Naive thymus-derived CD8-positive, alpha-beta T cell (primary cell): ENCODE results near the gene NEK8. TPM values are rescaled to one million over a fixed set of nuclear protein-coding genes. Genes with fewer than 3 reads are reported as not detected.
"Not testable (repeated sequence)": the region's sequence is repeated elsewhere in the genome, so short reads cannot be mapped to it uniquely, and the experiment has no call there.

Experiments
- ATAC-seq, 2 donors: fragments of 150-1000 bp; cut with Tn5 transposase in 1 of 2; sonication (Bioruptor Pico), chemical (Tn5 transposase) in 1 of 2; 1 replicate in 1 of 2; 2 replicates in 1 of 2; pipeline ENCODE4 v1.10.0; 2021; ENCODE audit warnings: mild to moderate bottlenecking in 2 of 2, moderate library complexity in 2 of 2
- POLR2A ChIA-PET: fragments of 350-600 bp; sonication (Branson Sonifier 250); formaldehyde crosslinking; loops from one replicate; lab custom pipeline; 2021; ENCODE audit warnings: antibody characterized with exemption; lab: Charles Lee
- DNase-seq, 10 donors: peaks; one replicate each; pipeline versions ENCODE4 v3.0.0 to v3.0.0-alpha.2; 2020 to 2022
- H3K27ac Mint-ChIP-seq, 10 donors: one replicate each; pipeline ENCODE4 v1.8.0; 2020 to 2022; ENCODE audit warnings: mild to moderate bottlenecking in 10 of 10, mixed read lengths in 10 of 10, moderate library complexity in 4 of 10, inconsistent platforms in 1 of 10
- H3K27me3 Mint-ChIP-seq, 5 donors: one replicate each; pipeline ENCODE4 v1.8.0; 2021 to 2022; ENCODE audit warnings: mixed read lengths in 5 of 5
- H3K36me3 Mint-ChIP-seq, 3 donors: one replicate each; pipeline ENCODE4 v1.8.0; 2020 to 2022; ENCODE audit warnings: mixed read lengths in 3 of 3, mild to moderate bottlenecking in 2 of 3, inconsistent platforms in 1 of 3
- H3K4me1 Mint-ChIP-seq, 4 donors: one replicate each; pipeline ENCODE4 v1.8.0; 2021 to 2022; ENCODE audit warnings: mixed read lengths in 4 of 4
- H3K4me3 Mint-ChIP-seq, 10 donors: one replicate each; pipeline ENCODE4 v1.8.0; 2020 to 2022; ENCODE audit warnings: mild to moderate bottlenecking in 10 of 10, mixed read lengths in 10 of 10, moderate library complexity in 6 of 10, inconsistent platforms in 1 of 10
- H3K9me3 Mint-ChIP-seq, 9 donors: one replicate each; pipeline ENCODE4 v1.8.0; 2020 to 2022; ENCODE audit warnings: mixed read lengths in 9 of 9, mild to moderate bottlenecking in 3 of 9, inconsistent platforms in 1 of 9, moderate library complexity in 1 of 9
- polyA plus RNA-seq, 3 donors: library from polyadenylated mRNA; unstranded; fragments of 300-500 nt; fragmentation: Illumina TruSeq; gene quantifications; one replicate each; pipeline ENCODE4 v1.2.3, GENCODE V29; 2021
- total RNA-seq, 8 experiments: library from RNA in 2 of 8; stranded (reverse) in 2 of 8; gene quantifications; one replicate each; pipeline ENCODE4 v1.2.3 and lab custom pipeline; 2021 to 2026

NEK8 gene
- total and polyA plus RNA-seq, 5 experiments from 2014 or later, result 3.2 to 15.1 (median 4.0) TPM

DNA sequence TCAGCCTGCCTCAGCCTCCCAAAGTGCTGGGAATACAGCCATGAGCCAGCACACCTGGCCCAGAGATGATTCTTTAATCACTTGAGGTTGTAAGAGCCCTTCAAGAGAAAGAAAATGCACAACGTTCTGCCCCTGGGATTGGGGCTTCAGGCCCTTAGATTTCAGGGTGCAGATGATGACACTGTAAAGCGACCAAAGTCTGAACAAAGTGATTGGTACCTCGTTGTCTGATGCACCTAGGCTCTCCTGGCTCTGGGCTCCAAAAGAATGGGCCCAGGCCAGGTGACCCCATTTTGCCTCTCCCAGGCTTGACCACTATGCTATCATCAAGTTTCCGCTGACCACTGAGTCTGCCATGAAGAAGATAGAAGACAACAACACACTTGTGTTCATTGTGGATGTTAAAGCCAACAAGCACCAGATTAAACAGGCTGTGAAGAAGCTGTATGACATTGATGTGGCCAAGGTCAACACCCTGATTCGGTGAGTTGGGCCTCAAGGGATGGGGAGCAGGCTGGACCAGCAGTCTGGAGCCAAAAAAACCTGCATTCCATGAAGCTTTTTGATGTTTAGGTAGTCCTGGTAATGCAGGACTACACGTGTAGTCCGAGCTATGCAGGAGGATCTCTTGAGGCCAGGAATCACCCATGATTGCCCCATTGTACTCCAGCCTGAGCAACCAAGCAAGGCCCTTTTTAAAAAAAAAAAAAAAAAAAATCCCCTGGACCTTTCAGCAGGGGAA is 6.0 kb upstream of the NEK8 start:
- H3K4me3 Mint-ChIP-seq, result peak overlapping the region; percentile 20 to 99 (median 52)
- DNase-seq, result no peak
- peak overlapping the region in 4 of 10 donors; percentile 32 to 65 (median 42) for H3K27ac Mint-ChIP-seq
- peaks cover 25 to 83% (median 70%) of the 10 kb centered on the region in 4 donors for H3K4me1 Mint-ChIP-seq
- peaks cover 0 to 9% (median 6%) of the 10 kb centered on the region in 5 donors for H3K27me3 Mint-ChIP-seq
- H3K36me3 Mint-ChIP-seq, result peaks cover 9 to 57% (median 25%) of the 10 kb centered on the region in 3 donors
- H3K9me3 Mint-ChIP-seq, result no peaks in the 10 kb centered on the region
- POLR2A ChIA-PET, result interaction anchor here (1.1 to 7.5 kb wide), 4 partner anchors 12 to 229 kb away, joined by 4 to 365 read pairs (median 96); partner anchors contain the start of genes PHF12, PROCA1 and TRAF4
- no peak for ATAC-seq

DNA sequence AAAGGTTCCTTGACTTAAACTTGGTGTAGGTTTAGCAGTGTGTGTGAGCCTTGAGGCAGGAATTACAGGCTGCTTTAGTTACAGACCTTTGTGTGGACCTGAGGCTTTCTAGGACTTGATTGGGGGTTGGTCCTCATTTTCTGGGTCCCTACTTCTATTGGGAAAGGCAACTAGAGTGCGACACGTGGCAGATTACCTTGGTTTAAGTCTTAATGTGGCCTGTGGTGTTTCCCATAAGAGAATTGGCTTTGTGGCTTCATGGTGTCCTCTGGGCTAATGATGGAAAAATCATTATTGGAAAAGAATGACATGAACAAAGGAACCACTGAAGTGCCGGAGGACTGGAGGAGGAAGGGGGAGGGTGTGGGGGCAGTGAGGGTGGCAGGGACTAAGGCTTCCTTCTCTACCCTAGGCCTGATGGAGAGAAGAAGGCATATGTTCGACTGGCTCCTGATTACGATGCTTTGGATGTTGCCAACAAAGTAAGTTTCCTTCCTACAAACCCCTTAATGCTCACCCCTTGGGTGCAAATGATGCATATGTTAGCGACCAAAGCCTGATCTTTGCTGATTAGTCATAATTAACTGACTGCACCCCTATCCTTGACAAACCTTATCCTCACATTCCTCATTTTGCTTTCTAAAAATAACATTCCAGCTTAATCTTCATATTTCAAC is 5.3 kb upstream of the NEK8 start:
- DNase-seq (no peak), ATAC-seq (no peak)
- Mint-ChIP-seq H3K27me3 (peaks cover 0 to 4% (median 1%) of the 10 kb centered on the region in 5 donors), H3K4me1 (peaks cover 25 to 85% (median 72%) of the 10 kb centered on the region in 4 donors), H3K27ac (peak overlapping the region in 5 of 10 donors; percentile 6 to 67 (median 49)), H3K36me3 (peaks cover 9 to 57% (median 25%) of the 10 kb centered on the region in 3 donors), H3K4me3 (peak overlapping the region in 6 of 10 donors; percentile 6 to 76 (median 35)), H3K9me3 (no peaks in the 10 kb centered on the region)
- POLR2A ChIA-PET, result interaction anchor here (4.5 to 7.5 kb wide), 2 partner anchors 23 to 228 kb away, joined by 112 to 365 read pairs; partner anchors contain the start of genes PHF12 and TRAF4

DNA sequence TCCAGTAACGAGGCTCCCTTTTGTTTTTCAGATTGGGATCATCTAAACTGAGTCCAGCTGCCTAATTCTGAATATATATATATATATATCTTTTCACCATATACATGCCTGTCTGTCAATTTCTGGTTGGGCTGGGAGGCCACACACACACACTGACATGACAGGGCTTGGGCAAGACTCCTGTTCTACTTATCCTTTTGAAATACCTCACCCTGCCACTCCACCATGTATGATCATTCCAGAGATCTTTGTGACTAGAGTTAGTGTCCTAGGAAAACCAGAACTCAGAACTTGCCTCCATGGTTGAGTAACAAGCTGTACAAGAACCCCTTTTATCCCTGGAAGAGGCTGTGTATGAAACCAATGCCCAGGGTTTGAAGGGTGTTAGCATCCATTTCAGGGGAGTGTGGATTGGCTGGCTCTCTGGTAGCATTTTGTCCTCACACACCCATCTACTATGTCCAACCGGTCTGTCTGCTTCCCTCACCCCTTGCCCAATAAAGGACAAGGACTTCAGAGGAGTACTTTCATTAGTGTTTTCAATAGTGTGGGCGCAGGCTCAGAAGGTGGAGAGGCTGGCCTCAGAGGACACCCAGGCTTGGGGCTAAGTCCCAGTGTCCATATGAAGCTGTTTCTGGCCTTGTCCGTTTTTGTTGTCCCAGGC is 4.6 kb upstream of the NEK8 start:
- not testable (repeated sequence) for DNase-seq, H3K27me3 Mint-ChIP-seq, H3K9me3 Mint-ChIP-seq, ATAC-seq
- H3K27ac Mint-ChIP-seq, result peak overlapping the region in 8 of 10 donors; percentile 22 to 87 (median 70)
- H3K36me3 Mint-ChIP-seq, result peaks cover 9 to 57% (median 25%) of the 10 kb centered on the region in 3 donors
- POLR2A ChIA-PET, result interaction anchor here (0.7 to 7.5 kb wide), 3 partner anchors 13 to 227 kb away, joined by 3 to 365 read pairs (median 106); partner anchors contain the start of genes PHF12, PROCA1 and TRAF4
- peak overlapping the region; percentile 26 to 98 (median 78) for H3K4me3 Mint-ChIP-seq
- peaks cover 25 to 83% (median 71%) of the 10 kb centered on the region in 4 donors for H3K4me1 Mint-ChIP-seq

DNA sequence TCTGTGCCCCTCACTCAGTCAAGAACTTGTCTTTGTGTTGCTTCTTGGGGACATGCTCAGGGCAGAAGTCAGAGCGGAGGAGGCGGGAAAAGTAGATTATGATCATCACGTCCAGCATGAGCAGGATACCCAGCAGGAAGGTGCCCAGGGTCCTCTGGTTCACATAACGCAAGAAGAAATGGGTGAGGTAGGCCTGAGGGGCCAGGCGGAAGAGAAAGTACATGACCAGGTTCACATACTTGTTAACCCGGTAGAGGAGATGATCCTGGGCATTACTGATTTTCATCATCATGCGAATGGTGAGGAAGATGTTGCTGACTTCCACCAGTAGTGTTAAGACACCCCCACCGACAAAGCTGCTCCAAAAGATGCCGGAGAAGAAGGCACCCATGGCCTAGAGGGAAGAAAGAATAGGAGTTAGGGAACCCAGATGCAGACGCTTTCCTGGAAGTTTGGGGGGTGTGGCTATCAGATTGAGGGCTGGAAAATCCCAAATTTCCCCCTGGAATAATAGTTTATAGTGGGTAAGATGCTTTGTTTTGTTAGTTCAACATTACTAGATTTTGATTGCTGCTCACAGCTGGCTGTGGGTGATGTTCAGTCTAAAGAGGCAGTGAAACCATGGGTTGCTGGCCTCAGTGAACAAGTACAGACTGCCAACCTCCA is 4.0 kb upstream of the NEK8 start:
- POLR2A ChIA-PET, result interaction anchor here (0.7 to 7.5 kb wide), 4 partner anchors 13 to 227 kb away, joined by 3 to 365 read pairs (median 61); partner anchors contain the start of genes DHRS13, PHF12, PROCA1 and TRAF4
- H3K9me3 Mint-ChIP-seq, result no peaks in the 10 kb centered on the region
- no peaks in the 10 kb centered on the region for H3K27me3 Mint-ChIP-seq
- peak overlapping the region; percentile 26 to 98 (median 82) for H3K4me3 Mint-ChIP-seq
- peaks cover 23 to 81% (median 69%) of the 10 kb centered on the region in 4 donors for H3K4me1 Mint-ChIP-seq
- ATAC-seq, result no peak
- DNase-seq, result no peak
- H3K27ac Mint-ChIP-seq, result peak overlapping the region; percentile 37 to 87 (median 80)
- H3K36me3 Mint-ChIP-seq, result peaks cover 9 to 57% (median 25%) of the 10 kb centered on the region in 3 donors

DNA sequence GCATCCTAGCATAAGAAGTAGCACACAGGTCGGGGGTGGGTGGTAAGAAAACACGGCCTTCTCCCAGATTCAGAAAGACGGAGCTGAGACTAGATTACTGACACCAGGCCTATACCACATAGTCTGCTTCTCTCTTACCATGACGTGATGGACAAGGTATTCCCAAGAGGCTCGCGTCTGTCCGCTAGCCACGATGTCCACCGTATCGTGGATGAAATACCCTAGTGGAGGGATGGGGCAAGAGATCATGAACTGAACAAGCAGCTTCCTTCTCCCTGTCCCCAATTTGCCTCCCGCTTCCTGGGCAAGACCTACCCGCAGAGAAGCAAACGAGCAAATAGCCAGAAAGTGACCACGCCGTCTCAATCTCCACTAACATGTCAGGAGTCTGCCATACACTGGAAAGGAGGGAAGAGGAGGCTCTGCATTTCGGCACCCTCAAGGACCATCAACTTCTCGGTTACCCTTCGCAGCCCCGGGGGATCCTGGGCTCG is 3.4 kb upstream of the NEK8 start:
- no peaks in the 10 kb centered on the region for H3K27me3 Mint-ChIP-seq
- H3K4me3 Mint-ChIP-seq, result peak overlapping the region; percentile 76 to 98 (median 82)
- H3K27ac Mint-ChIP-seq, result peak overlapping the region; percentile 37 to 87 (median 80)
- peaks cover 9 to 52% (median 21%) of the 10 kb centered on the region in 3 donors for H3K36me3 Mint-ChIP-seq
- ATAC-seq, result no peak
- no peak for DNase-seq
- peaks cover 21 to 78% (median 66%) of the 10 kb centered on the region in 4 donors for H3K4me1 Mint-ChIP-seq
- POLR2A ChIA-PET, result interaction anchor here (1.0 to 7.5 kb wide), 5 partner anchors 21 to 226 kb away, joined by 4 to 365 read pairs (median 20); partner anchors contain the start of genes BLTP2, DHRS13, PHF12 and SDF2
- H3K9me3 Mint-ChIP-seq, result no peaks in the 10 kb centered on the region

DNA sequence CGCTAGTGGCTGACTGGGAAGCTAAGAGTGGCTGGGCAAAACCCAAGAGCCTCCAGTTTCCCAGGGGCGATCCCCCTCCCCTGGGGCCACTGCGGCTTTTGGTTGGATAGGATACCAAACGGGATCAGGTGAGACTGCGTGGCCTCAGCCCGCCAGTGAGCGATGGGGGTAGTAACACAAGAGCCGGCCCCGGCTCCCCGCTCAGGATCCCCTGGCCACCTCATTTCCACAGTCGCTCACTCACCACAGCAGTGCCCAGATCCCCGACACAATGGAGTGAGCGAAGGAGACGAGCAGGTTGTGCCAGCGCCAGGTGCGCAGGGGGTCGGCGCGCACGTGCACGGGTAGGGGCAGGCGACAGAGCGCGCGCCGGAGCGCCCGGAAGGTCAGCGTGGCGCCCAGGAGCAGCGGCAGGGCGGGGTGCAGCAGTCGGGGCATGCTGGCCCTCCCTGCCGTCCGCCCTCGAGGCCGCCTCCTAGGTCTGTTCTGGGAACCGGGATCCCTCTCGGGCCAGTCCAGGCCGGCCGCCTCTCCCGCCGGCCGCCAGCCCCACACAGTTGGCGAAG is 2.8 kb upstream of the NEK8 start:
- no peaks in the 10 kb centered on the region for H3K9me3 Mint-ChIP-seq
- peaks cover 5 to 46% (median 15%) of the 10 kb centered on the region in 3 donors for H3K36me3 Mint-ChIP-seq
- peak in 1 of 2 donors; percentile 3 for ATAC-seq
- H3K27ac Mint-ChIP-seq, result peak overlapping the region in 8 of 10 donors; percentile 37 to 95 (median 82)
- peaks cover 18 to 73% (median 61%) of the 10 kb centered on the region in 4 donors for H3K4me1 Mint-ChIP-seq
- no peaks in the 10 kb centered on the region for H3K27me3 Mint-ChIP-seq
- DNase-seq, result peak in 3 of 10 donors; percentile 30 to 44 (median 41)
- POLR2A ChIA-PET, result interaction anchor here (1.0 to 7.5 kb wide), 9 partner anchors 14 to 226 kb away, joined by 3 to 365 read pairs (median 20); partner anchors contain the start of genes BLTP2, DHRS13, FLOT2 and PHF12
- H3K4me3 Mint-ChIP-seq, result peak overlapping the region; percentile 76 to 98 (median 82)

DNA sequence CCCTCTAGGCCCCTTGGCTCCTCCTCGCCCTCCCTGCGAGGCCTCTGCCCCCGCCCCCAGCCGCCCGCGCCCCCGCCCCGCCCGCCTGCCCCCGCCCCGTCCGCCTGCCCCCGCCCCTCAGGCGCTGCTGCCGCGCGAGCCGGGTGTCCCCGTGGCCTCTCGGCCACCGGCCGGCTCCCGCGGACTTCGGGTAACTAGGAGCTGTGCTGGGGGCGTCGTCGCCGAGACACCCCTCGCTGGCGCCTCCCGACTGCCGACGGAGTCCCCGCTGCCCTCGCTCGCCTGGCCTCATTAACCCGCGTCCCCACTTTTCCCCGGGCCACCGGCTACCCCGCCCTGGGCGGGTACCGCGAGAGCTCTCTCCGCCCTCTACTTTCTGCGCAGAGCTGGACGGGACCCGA is 2.4 kb upstream of the NEK8 start, which contains the start of gene TLCD1:
TSS of gene TLCD1 (minus strand) at position 8 of the 401 bp plus-strand sequence. CDS start 136 bp downstream, outside the sequence.
- Mint-ChIP-seq H3K4me1 (peaks cover 17 to 68% (median 56%) of the 10 kb centered on the region in 4 donors), H3K27me3 (no peaks in the 10 kb centered on the region), H3K9me3 (no peaks in the 10 kb centered on the region), H3K36me3 (peaks cover 5 to 41% (median 10%) of the 10 kb centered on the region in 3 donors), H3K27ac (peak within 1 kb of the TSS; percentile 82 to 100 (median 99)), H3K4me3 (peak within 1 kb of the TSS; percentile 95 to 100 (median 98))
- ATAC-seq, result peak; percentile 28 to 35
- DNase-seq, result peak in 8 of 10 donors; percentile 50 to 76 (median 56)
- POLR2A ChIA-PET, result interaction anchor here (0.6 to 7.5 kb wide), 16 partner anchors 15 to 354 kb away, joined by 3 to 365 read pairs (median 10); partner anchors contain the start of genes BLTP2, DHRS13, FLOT2 and PHF12

DNA sequence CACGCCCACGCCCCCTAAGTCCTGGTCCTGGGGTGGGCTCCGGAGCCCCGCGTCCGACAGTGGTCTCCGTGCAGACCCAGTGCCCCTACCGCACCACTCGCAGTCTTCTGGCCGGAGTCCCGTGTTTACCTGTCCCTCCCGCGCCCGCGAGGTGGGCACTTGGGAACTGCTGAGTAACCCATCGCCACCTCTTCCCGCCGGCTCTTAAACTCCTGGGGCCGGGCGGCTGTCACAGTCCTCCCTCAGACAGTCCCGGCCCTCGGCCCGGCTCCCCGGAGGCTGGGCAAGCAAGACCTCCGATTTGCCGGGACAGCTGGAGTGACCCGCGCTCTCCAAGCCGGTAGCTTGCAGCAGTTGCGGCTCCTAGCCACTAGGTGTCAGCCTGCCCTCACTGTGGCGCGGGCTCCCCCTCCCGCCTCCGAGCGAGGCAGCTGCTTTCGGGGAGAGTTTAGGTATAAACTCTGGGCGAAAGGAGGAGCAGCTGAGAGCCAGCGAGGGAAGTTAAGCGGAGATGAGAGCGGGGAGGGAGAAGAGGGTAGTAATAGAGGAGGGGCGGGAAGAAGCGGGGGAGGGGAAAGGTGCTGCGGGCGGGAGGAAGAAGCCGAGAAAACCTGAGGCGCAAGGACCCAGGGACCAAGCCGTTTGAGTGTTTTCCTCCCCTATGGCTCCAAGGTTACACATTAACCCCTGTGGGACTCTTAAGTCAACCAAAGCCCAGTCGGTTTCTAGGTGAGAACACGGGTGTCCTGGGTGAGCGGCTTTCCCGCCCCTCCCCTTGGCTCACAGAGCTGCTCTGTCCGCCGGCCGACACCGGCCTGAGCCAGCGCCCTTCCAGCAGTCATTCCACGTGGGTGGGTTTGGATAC is 1.7 kb upstream of the NEK8 start:
- Mint-ChIP-seq H3K27ac (peak overlapping the region; percentile 82 to 100 (median 99)), H3K4me3 (peak overlapping the region; percentile 95 to 100 (median 98)), H3K27me3 (no peaks in the 10 kb centered on the region), H3K36me3 (peaks cover 5 to 35% (median 7%) of the 10 kb centered on the region in 3 donors), H3K9me3 (no peaks in the 10 kb centered on the region), H3K4me1 (peaks cover 16 to 63% (median 51%) of the 10 kb centered on the region in 4 donors)
- peak; percentile 37 to 44 for ATAC-seq
- POLR2A ChIA-PET, result interaction anchor here (0.5 to 7.5 kb wide), 24 partner anchors 7 to 355 kb away, joined by 3 to 365 read pairs (median 6); partner anchors contain the start of genes BLTP2, DHRS13, FAM222B and FLOT2
- peak; percentile 82 to 93 (median 88) for DNase-seq

DNA sequence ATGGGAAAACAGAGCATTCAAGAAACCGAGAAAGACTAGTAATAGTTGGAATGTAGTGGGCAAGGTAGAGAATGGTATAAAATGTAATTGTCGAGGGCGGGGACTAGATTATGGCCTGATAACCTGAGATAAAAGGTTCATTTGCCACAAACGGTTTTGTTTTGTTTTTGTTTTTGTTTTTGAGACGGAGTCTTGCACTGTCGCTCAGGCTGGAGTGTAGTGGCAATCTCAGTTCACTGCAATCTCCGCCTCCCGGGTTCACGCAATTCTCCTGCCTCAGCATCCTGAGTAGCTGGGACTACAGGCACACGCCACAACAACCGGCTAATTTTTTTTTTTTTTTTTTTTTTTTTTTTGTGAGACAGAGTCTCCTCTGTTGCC is 1.4 kb downstream of the NEK8 start:
- POLR2A ChIA-PET, result interaction anchor here (4.2 to 7.5 kb wide), 2 partner anchors 16 to 18 kb away, joined by 41 to 365 read pairs; partner anchors contain the start of genes PROCA1 and TRAF4
- peaks cover 19 to 37% (median 36%) of the 10 kb centered on the region in 4 donors for H3K4me1 Mint-ChIP-seq
- peaks cover 0 to 5% (median 0%) of the 10 kb centered on the region in 3 donors for H3K36me3 Mint-ChIP-seq
- H3K4me3 Mint-ChIP-seq, result peak overlapping the region in 1 of 10 donors; percentile 33
- no peaks in the 10 kb centered on the region for H3K9me3 Mint-ChIP-seq
- DNase-seq (no peak), ATAC-seq (no peak)
- H3K27ac Mint-ChIP-seq, result peak overlapping the region in 3 of 10 donors; percentile 15 to 44 (median 39)
- no peaks in the 10 kb centered on the region for H3K27me3 Mint-ChIP-seq
